Prostate gland (tissue), 2 donors: ENCODE data around the gene PRRT1.

Experiments
- POLR2A ChIP-seq: fragments of 450-650 bp; IDR thresholded peaks from one replicate; pipeline ENCODE4 v1.6.1; 2016; ENCODE audit warnings: antibody characterized with exemption, mild to moderate bottlenecking
- POLR2AphosphoS5 ChIP-seq: sonication (generic); formaldehyde crosslinking; IDR thresholded peaks from one replicate; pipeline ENCODE4 v1.6.1; 2017; ENCODE audit warnings: antibody characterized with exemption
- TF ChIP-seq, protein P1 (sequence below), 4 experiments: fragments of 200-600 bp in 2 of 4; fragments of 450-650 bp in 2 of 4; sonication (generic) in 2 of 4; IDR thresholded peaks; 1 replicate in 3 of 4; 2 replicates in 1 of 4; pipeline ENCODE4 v1.5.1; 2016 to 2019; ENCODE audit warnings: antibody characterized with exemption in 4 of 4, mild to moderate bottlenecking in 2 of 4, moderate library complexity in 2 of 4

- TF ChIP-seq, protein P1, sequence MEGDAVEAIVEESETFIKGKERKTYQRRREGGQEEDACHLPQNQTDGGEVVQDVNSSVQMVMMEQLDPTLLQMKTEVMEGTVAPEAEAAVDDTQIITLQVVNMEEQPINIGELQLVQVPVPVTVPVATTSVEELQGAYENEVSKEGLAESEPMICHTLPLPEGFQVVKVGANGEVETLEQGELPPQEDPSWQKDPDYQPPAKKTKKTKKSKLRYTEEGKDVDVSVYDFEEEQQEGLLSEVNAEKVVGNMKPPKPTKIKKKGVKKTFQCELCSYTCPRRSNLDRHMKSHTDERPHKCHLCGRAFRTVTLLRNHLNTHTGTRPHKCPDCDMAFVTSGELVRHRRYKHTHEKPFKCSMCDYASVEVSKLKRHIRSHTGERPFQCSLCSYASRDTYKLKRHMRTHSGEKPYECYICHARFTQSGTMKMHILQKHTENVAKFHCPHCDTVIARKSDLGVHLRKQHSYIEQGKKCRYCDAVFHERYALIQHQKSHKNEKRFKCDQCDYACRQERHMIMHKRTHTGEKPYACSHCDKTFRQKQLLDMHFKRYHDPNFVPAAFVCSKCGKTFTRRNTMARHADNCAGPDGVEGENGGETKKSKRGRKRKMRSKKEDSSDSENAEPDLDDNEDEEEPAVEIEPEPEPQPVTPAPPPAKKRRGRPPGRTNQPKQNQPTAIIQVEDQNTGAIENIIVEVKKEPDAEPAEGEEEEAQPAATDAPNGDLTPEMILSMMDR (IDR thresholded peaks at IDR 0.05): no peak
- no peak for TF ChIP-seq POLR2A
- TF ChIP-seq POLR2AphosphoS5: no peak
Observed at GRCh38 chr6:32123681-32124080, 28.1 kb downstream of the PRRT1 start.
